Thoracic aorta (tissue), 2 donors: ENCODE data around the gene BCL10. TPM values are rescaled to one million over a fixed set of nuclear protein-coding genes. Genes with fewer than 3 reads are reported as not detected.
A peak's percentile ranks its signal among the peaks of the same experiment; 100 is the strongest.

Experiments used
- ATAC-seq: fragments of 150-250 bp; one replicate; pipeline ENCODE4 v1.8.0; 2017; ENCODE audit warnings: low read depth; ENCODE audit not compliant: insufficient number of reproducible peaks, low FRiP score
- DNase-seq: peaks from one replicate; pipeline ENCODE4 v3.0.0-alpha.2; 2020; ENCODE audit warnings: low spot score
- H3K27ac ChIP-seq, 2 donors: fragments of 200-600 bp; sonication (generic); 1 replicate in 1 of 2; 2 replicates in 1 of 2; pipeline ENCODE4 v1.5.1; 2016; ENCODE audit warnings: mild to moderate bottlenecking in 2 of 2, moderate library complexity in 2 of 2
- H3K27me3 ChIP-seq: fragments of 200-600 bp; sonication (generic); replicated peaks from 2 replicates; pipeline ENCODE4 v1.6.0; 2016; ENCODE audit warnings: mild to moderate bottlenecking; ENCODE audit not compliant: insufficient read depth
- H3K36me3 ChIP-seq: fragments of 200-600 bp; sonication (generic); one replicate; pipeline ENCODE4 v1.5.1; 2016
- H3K4me1 ChIP-seq, 2 donors: fragments of 200-600 bp; sonication (generic); 1 replicate in 1 of 2; 2 replicates in 1 of 2; pipeline versions ENCODE4 v1.5.1 to v1.6.0; 2016; ENCODE audit warnings: low read depth in 2 of 2, mild to moderate bottlenecking in 1 of 2; ENCODE audit not compliant: control insufficient read depth in 1 of 2
- H3K4me3 ChIP-seq: fragments of 200-600 bp; sonication (generic); 2 replicates; pipeline ENCODE4 v1.5.1; 2016; ENCODE audit warnings: mild to moderate bottlenecking
- H3K9me3 ChIP-seq: fragments of 200-600 bp; sonication (generic); 2 replicates; pipeline ENCODE4 v1.5.1; 2016
- CTCF ChIP-seq: fragments of 200-600 bp; sonication (generic); IDR thresholded peaks from one replicate; pipeline ENCODE4 v1.5.1; 2019; ENCODE audit warnings: antibody characterized with exemption
- total RNA-seq, 2 donors: library from RNA; depleted of rRNA; stranded (reverse); fragments of >200 nt; gene quantifications; one replicate each; pipeline versions ENCODE4 v1.1.0 to v1.2.3, GENCODE V29; 2016

BCL10 gene
- total RNA-seq, 2 donors from 2014 or later = 13.8 to 34.2 TPM

GRCh38 chr1:85267313-85267712, 9.1 kb downstream of the BCL10 start:
- peaks cover 7% of the 10 kb centered on the region in 2 donors for H3K4me1 ChIP-seq
- no peak overlapping the region for H3K27ac ChIP-seq
- H3K36me3 ChIP-seq = peaks cover 26% of the 10 kb centered on the region
- H3K4me3 ChIP-seq = no peak overlapping the region
- TF ChIP-seq CTCF = no peak
- no peak for ATAC-seq
- H3K27me3 ChIP-seq = no peaks in the 10 kb centered on the region
- H3K9me3 ChIP-seq = no peaks in the 10 kb centered on the region
- no peak for DNase-seq

- ATAC-seq (no peak), DNase-seq (no peak)
- no peak for TF ChIP-seq CTCF
- H3K27me3 ChIP-seq = no peaks in the 10 kb centered on the region
- H3K9me3 ChIP-seq = no peaks in the 10 kb centered on the region
- H3K36me3 ChIP-seq = peaks cover 13% of the 10 kb centered on the region
- H3K27ac ChIP-seq = no peak overlapping the region
- H3K4me3 ChIP-seq = no peak overlapping the region
- peaks cover 3 to 6% of the 10 kb centered on the region in 2 donors for H3K4me1 ChIP-seq
Measured at GRCh38 chr1:85264150-85264549, 12.3 kb downstream of the BCL10 start.

GRCh38 chr1:85262985-85263384, 13.4 kb downstream of the BCL10 start:
- H3K36me3 ChIP-seq = peaks cover 7% of the 10 kb centered on the region
- no peak for TF ChIP-seq CTCF
- H3K4me1 ChIP-seq = peaks cover 9 to 13% of the 10 kb centered on the region in 2 donors
- no peaks in the 10 kb centered on the region for H3K27me3 ChIP-seq
- DNase-seq (no peak), ATAC-seq (no peak)
- no peak overlapping the region for H3K4me3 ChIP-seq
- no peak overlapping the region for H3K27ac ChIP-seq
- no peaks in the 10 kb centered on the region for H3K9me3 ChIP-seq

- ATAC-seq = peak; percentile 80
- TF ChIP-seq CTCF = peak; percentile 9
Measured at GRCh38 chr1:85259912-85260274, 16.5 kb downstream of the BCL10 start.

GRCh38 chr1:85259118-85259911, 17.1 kb downstream of the BCL10 start, which contains the start of gene C1orf52:
Gene C1orf52 (minus strand): TSS chr1:85259662. CDS start chr1:85259633, 29 bp downstream.
- Histone ChIP-seq H3K36me3 (peaks cover 6% of the 10 kb centered on the region), H3K4me1 (peaks cover 24 to 29% of the 10 kb centered on the region in 2 donors), H3K27me3 (no peaks in the 10 kb centered on the region), H3K4me3 (peak within 1 kb of the TSS; percentile 98), H3K27ac (peak within 1 kb of the TSS; percentile 79), H3K9me3 (no peaks in the 10 kb centered on the region)
- TF ChIP-seq CTCF = peak; percentile 99
- ATAC-seq (peak; percentile 88), DNase-seq (peak; percentile 88)

More at GRCh38 chr1:85259912-85260274, 16.5 kb downstream of the BCL10 start:
- DNase-seq = no peak
- Histone ChIP-seq H3K9me3 (no peaks in the 10 kb centered on the region), H3K4me1 (peaks cover 22 to 25% of the 10 kb centered on the region in 2 donors), H3K27ac (peak overlapping the region; percentile 79), H3K4me3 (peak overlapping the region; percentile 98), H3K27me3 (no peaks in the 10 kb centered on the region), H3K36me3 (peaks cover 6% of the 10 kb centered on the region)
